NB4 (cell line): ENCODE results near the gene ANKRD11.

Experiments
- CTCF ChIP-seq: IDR thresholded peaks from one replicate; pipeline ENCODE4 v1.5.1; 2012; ENCODE audit warnings: low read depth, low read length
- POLR2A ChIP-seq: IDR thresholded peaks from 2 replicates; pipeline ENCODE4 v1.6.1; 2011; ENCODE audit warnings: mild to moderate bottlenecking; ENCODE audit not compliant: insufficient read length; ENCODE audit errors: extremely low read depth

- TF ChIP-seq CTCF (no peak), POLR2A (no peak)
Observed at GRCh38 chr16:89418352-89418751, 72.0 kb downstream of the ANKRD11 start.
